SK-N-SH treated with all-trans-retinoic acid at 6 μM for 48 hours (cell line): ENCODE measurements around the gene CCL17.

Source experiments
- ATAC-seq: fragments of 200-7000 bp; cut with Tn5 transposase; 3 replicates; pipeline ENCODE4 v1.9.1; 2020; ENCODE audit warnings: mild to moderate bottlenecking, moderate library complexity
- ARNTL ChIP-seq: fragments of 450-650 bp; formaldehyde crosslinking; IDR thresholded peaks from 2 replicates; pipeline ENCODE4 v1.5.0; 2020; ENCODE audit warnings: low read depth, mild to moderate bottlenecking, moderate library complexity, borderline replicate concordance
- BACH2 ChIP-seq: fragments of 250-450 bp; sonication (Bioruptor Pico); IDR thresholded peaks from 2 replicates; pipeline ENCODE4 v1.9.0; 2021; ENCODE audit warnings: mild to moderate bottlenecking, borderline replicate concordance
- CSDC2 ChIP-seq: fragments of 250-450 bp; sonication (Bioruptor Pico); IDR thresholded peaks from 2 replicates; pipeline ENCODE4 v1.5.0; 2020; ENCODE audit warnings: mild to moderate bottlenecking, moderate library complexity
- ESRRG ChIP-seq: fragments of 250-450 bp; sonication (Bioruptor Pico); IDR thresholded peaks from 2 replicates; pipeline ENCODE4 v1.6.1; 2021; ENCODE audit warnings: mild to moderate bottlenecking
- GLIS3 ChIP-seq: fragments of 250-450 bp; sonication (Bioruptor Pico); IDR thresholded peaks from 2 replicates; pipeline ENCODE4 v1.5.0; 2020; ENCODE audit warnings: mild to moderate bottlenecking, moderate library complexity
- ISL1 ChIP-seq: fragments of 250-450 bp; sonication (Bioruptor Pico); IDR thresholded peaks from 2 replicates; pipeline ENCODE4 v2.1.2; 2022; ENCODE audit warnings: mild to moderate bottlenecking, moderate library complexity
- OSR1 ChIP-seq: fragments of 250-450 bp; sonication (Bioruptor Pico); IDR thresholded peaks from 2 replicates; pipeline ENCODE4 v1.8.0; 2022; ENCODE audit warnings: moderate library complexity, mild to moderate bottlenecking, inconsistent platforms
- RARB ChIP-seq: fragments of 250-450 bp; sonication (Bioruptor Pico); IDR thresholded peaks from 2 replicates; pipeline ENCODE4 v1.8.0; 2021; ENCODE audit warnings: mild to moderate bottlenecking, moderate library complexity
- SNAI2 ChIP-seq: fragments of 250-450 bp; sonication (Bioruptor Pico); IDR thresholded peaks from 2 replicates; pipeline ENCODE4 v1.5.0; 2020; ENCODE audit warnings: mild to moderate bottlenecking, moderate library complexity
- TCF4 ChIP-seq: fragments of 250-450 bp; sonication (Bioruptor Pico); IDR thresholded peaks from 2 replicates; pipeline ENCODE4 v1.8.0; 2021; ENCODE audit warnings: mild to moderate bottlenecking, moderate library complexity, borderline replicate concordance
- ZC3H10 ChIP-seq: fragments of 250-450 bp; sonication (Bioruptor Pico); IDR thresholded peaks from 2 replicates; pipeline ENCODE4 v1.5.1; 2021; ENCODE audit warnings: mild to moderate bottlenecking, moderate library complexity
- ZFP3 ChIP-seq: fragments of 250-450 bp; sonication (Bioruptor Pico); IDR thresholded peaks from 2 replicates; pipeline ENCODE4 v1.5.0; 2020; ENCODE audit warnings: mild to moderate bottlenecking, moderate library complexity
- ZFP30 ChIP-seq: fragments of 450-650 bp; formaldehyde crosslinking; IDR thresholded peaks from 2 replicates; pipeline ENCODE4 v1.5.0; 2022; ENCODE audit warnings: mild to moderate bottlenecking, moderate library complexity
- ZNF70 ChIP-seq: fragments of 450-650 bp; formaldehyde crosslinking; IDR thresholded peaks from 2 replicates; pipeline ENCODE4 v1.5.0; 2020; ENCODE audit warnings: mild to moderate bottlenecking, moderate library complexity
- ZNF8 ChIP-seq: fragments of 450-650 bp; formaldehyde crosslinking; IDR thresholded peaks from 2 replicates; pipeline ENCODE4 v1.5.0; 2020; ENCODE audit warnings: mild to moderate bottlenecking, moderate library complexity
- TF ChIP-seq, protein P1 (sequence below): fragments of 250-450 bp; sonication (Bioruptor Pico); IDR thresholded peaks from 2 replicates; pipeline ENCODE4 v1.5.0; 2020; ENCODE audit warnings: mild to moderate bottlenecking, moderate library complexity
- TF ChIP-seq, protein P2 (sequence below): fragments of 250-450 bp; sonication (Bioruptor Pico); IDR thresholded peaks from 2 replicates; pipeline ENCODE4 v1.5.1; 2021; ENCODE audit warnings: mild to moderate bottlenecking, moderate library complexity
- TF ChIP-seq, protein P3 (sequence below): fragments of 250-450 bp; sonication (Bioruptor Pico); IDR thresholded peaks from 2 replicates; pipeline ENCODE4 v1.5.1; 2020; ENCODE audit warnings: low read depth, mild to moderate bottlenecking, moderate library complexity

The CCL17 gene

DNA sequence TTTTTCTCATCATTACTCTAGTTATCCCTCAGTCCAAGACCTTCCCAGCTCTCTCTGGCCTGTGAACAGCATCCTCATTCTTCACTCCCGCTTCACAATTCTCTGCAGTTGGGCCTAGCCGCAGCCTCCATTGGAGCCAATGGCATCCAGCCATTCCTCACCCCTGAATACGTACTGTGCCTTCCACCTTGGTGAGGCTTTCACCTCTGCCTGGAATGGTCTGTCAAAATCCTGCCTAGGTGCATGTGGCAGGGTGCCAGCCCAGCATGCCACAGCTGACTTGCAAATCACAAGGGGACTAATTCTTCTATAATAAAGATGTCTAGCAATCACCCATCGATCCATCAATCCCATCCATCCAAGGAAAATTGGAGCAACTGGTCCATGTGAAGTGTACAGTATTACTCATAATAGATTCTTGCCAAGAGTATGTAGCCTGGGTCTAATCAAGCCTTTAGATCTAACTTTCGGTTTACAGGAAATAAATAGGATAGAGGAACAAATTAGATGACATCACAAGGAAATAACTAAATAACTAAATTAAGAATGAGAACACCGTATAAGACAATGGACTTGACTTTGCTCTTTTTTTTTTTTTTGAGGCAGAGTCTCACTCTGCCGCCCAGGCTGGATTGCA, 37.3 kb upstream of the CCL17 start:
- ATAC-seq: peak; percentile 76
- TF ChIP-seq, protein P1, sequence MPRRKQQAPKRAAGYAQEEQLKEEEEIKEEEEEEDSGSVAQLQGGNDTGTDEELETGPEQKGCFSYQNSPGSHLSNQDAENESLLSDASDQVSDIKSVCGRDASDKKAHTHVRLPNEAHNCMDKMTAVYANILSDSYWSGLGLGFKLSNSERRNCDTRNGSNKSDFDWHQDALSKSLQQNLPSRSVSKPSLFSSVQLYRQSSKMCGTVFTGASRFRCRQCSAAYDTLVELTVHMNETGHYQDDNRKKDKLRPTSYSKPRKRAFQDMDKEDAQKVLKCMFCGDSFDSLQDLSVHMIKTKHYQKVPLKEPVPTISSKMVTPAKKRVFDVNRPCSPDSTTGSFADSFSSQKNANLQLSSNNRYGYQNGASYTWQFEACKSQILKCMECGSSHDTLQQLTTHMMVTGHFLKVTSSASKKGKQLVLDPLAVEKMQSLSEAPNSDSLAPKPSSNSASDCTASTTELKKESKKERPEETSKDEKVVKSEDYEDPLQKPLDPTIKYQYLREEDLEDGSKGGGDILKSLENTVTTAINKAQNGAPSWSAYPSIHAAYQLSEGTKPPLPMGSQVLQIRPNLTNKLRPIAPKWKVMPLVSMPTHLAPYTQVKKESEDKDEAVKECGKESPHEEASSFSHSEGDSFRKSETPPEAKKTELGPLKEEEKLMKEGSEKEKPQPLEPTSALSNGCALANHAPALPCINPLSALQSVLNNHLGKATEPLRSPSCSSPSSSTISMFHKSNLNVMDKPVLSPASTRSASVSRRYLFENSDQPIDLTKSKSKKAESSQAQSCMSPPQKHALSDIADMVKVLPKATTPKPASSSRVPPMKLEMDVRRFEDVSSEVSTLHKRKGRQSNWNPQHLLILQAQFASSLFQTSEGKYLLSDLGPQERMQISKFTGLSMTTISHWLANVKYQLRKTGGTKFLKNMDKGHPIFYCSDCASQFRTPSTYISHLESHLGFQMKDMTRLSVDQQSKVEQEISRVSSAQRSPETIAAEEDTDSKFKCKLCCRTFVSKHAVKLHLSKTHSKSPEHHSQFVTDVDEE (CRISPR knock-in tag): no peak
- TF ChIP-seq ISL1 (CRISPR knock-in tag) (0 out of 2 replicates have a peak, but pooled peaks have one; percentile 54), RARB (no peak), SNAI2 (CRISPR knock-in tag) (no peak)
- TF ChIP-seq, protein P2, sequence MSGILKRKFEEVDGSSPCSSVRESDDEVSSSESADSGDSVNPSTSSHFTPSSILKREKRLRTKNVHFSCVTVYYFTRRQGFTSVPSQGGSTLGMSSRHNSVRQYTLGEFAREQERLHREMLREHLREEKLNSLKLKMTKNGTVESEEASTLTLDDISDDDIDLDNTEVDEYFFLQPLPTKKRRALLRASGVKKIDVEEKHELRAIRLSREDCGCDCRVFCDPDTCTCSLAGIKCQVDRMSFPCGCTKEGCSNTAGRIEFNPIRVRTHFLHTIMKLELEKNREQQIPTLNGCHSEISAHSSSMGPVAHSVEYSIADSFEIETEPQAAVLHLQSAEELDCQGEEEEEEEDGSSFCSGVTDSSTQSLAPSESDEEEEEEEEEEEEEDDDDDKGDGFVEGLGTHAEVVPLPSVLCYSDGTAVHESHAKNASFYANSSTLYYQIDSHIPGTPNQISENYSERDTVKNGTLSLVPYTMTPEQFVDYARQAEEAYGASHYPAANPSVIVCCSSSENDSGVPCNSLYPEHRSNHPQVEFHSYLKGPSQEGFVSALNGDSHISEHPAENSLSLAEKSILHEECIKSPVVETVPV (CRISPR knock-in tag): no peak

DNA sequence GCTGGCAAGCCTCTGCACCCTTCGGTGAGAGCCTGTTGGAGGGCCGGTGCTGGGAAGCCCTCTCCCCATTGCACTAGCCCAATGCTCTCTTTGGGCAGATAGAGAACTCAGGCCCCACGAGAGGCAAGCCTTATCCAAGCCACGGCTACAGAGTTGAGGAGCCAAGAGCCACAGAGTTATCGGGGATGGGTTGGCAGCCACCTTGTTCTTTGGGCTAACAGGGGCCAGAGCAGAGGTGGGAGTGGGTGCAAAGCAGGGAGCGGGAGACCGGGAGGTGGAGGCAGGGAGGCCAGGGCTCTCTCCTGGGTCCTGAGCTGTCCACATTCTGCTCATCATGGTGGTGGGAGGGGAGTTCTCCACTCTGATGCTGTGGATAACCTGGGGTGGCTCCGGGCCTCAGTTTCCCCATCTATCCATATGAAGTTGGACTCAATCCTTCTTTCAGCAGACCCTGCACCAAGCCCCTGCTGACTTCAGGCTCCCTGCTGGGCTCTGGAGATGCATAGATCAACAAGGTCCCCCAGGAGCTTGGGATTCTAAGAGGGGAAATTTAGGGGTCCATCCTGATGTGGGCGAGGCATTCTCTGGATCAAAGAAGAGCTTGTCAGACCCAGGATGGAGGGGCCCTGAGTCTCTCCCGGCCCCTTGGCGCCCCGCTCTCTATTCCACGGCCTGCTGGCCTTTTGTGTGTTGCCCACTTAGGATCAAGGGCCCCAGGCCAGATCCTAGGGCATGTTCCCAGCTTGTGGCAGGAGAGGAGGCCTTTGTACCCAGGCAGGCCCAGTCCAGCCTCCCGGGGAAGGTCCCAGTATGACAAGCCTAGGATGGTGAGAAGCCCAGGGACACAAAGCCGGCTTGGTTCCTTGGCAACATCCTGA, 32.8 kb upstream of the CCL17 start:
- no peak for ATAC-seq
- TF ChIP-seq ZFP30 (CRISPR knock-in tag): no peak
- TF ChIP-seq BACH2 (CRISPR knock-in tag): no peak
- TF ChIP-seq GLIS3 (CRISPR knock-in tag): no peak
- TF ChIP-seq ESRRG (CRISPR knock-in tag): no peak
- TF ChIP-seq, protein P1 (CRISPR knock-in tag): no peak
- no peak for TF ChIP-seq ZFP3 (CRISPR knock-in tag)
- TF ChIP-seq, protein P3, sequence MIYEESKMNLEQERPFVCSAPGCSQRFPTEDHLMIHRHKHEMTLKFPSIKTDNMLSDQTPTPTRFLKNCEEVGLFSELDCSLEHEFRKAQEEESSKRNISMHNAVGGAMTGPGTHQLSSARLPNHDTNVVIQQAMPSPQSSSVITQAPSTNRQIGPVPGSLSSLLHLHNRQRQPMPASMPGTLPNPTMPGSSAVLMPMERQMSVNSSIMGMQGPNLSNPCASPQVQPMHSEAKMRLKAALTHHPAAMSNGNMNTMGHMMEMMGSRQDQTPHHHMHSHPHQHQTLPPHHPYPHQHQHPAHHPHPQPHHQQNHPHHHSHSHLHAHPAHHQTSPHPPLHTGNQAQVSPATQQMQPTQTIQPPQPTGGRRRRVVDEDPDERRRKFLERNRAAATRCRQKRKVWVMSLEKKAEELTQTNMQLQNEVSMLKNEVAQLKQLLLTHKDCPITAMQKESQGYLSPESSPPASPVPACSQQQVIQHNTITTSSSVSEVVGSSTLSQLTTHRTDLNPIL (CRISPR knock-in tag): no peak
- no peak for TF ChIP-seq SNAI2 (CRISPR knock-in tag)
- no peak for TF ChIP-seq ZNF70
- no peak for TF ChIP-seq ARNTL (CRISPR knock-in tag)
- no peak for TF ChIP-seq ZNF8 (CRISPR knock-in tag)
- TF ChIP-seq, protein P2 (CRISPR knock-in tag): no peak
- no peak for TF ChIP-seq ISL1 (CRISPR knock-in tag)
- TF ChIP-seq TCF4 (CRISPR knock-in tag): no peak
- no peak for TF ChIP-seq CSDC2 (CRISPR knock-in tag)
- no peak for TF ChIP-seq RARB
- TF ChIP-seq ZC3H10 (CRISPR knock-in tag): no peak
- TF ChIP-seq OSR1 (CRISPR knock-in tag): no peak
- TF ChIP-seq, all 23 proteins: peak for 0
